Fibroblast of upper back skin (primary cell): ENCODE measurements around the gene MTOR.
A peak's percentile ranks its signal among the peaks of the same experiment; 100 is the strongest.
"Not testable (repeated sequence)": the region's sequence is repeated elsewhere in the genome, so short reads cannot be mapped to it uniquely, and the experiment has no call there.

ENCODE experiments used
- DNase-seq: peaks from one replicate; pipeline ENCODE4 v3.0.0-alpha.2; 2013

MTOR gene

DNA sequence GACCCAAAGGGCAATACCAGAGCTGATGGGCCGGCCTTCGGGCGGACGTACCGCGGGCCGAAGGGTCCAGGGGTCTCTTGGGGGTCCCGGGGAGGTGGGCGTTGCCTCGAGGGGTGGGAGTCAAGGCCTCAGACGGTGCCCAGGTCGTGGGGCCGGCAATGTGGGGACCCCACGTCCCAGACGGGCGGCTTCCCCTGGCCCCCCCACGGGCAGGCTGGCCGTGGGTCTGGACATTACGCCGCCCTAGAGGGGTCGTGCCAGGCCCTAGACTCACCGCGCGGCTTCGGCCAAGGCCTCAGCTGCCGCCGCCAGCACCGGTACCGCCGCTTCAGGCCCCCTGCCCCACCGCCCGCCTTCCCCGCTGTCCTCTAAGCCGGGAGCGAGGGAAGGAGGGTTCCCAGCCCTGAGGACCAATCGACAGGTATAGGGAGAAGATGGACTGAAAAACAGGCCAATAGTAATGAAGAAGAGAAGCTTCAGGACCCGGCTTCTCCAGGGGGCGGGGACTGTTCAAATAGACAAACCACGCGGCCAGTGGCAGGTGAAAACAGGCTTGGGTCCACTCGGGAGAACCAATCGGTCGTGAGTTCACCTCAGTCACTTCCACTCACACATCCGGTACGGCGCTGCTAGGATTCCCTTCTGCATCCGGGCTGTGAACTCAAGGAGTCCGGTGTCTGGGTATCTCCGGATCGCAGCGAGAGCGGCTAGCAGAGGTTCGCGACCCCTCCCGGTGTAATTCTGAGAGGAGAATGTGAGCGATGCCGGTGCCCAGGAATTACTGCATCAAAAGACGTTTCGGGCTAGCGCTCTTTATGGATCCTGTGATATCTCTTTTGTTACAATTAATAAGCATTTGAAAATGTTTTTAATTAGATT is at the start of gene MTOR:
Gene MTOR (minus strand): TSS at position 381 of the 879 bp plus-strand sequence. CDS start 3,142 bp downstream, outside the sequence.
- peak; percentile 100 for DNase-seq

GRCh38 chr1:11309385-11309784 is 47.0 kb upstream of the MTOR start:
- DNase-seq = no peak

DNA sequence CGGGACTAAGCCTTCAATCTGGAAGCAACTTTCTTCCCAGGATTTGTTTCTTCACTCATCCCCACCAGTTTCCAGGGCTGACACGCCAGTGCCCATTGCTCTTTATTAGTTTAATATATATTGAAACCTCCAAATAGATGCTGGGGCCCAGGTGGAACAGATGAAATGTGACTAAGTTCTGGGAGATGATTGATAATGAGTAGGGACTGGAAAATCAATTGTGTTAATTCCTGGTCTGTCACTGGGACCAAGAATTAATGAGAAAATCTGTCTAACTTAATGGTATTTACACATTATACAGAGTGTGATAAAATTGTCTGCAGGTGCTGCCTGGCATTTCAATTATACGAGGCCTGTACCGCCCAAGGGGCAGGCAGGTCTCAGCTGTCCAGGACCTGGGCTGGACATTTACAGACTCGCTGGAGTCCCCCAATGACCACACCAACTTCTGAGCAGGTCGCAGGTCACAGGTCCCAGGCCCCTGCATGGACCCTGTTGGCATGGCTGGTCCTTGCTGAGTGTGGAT is 46.4 kb upstream of the MTOR start:
- DNase-seq = no peak

GRCh38 chr1:11307852-11308251 is 45.5 kb upstream of the MTOR start:
- peak; percentile 61 for DNase-seq

DNA sequence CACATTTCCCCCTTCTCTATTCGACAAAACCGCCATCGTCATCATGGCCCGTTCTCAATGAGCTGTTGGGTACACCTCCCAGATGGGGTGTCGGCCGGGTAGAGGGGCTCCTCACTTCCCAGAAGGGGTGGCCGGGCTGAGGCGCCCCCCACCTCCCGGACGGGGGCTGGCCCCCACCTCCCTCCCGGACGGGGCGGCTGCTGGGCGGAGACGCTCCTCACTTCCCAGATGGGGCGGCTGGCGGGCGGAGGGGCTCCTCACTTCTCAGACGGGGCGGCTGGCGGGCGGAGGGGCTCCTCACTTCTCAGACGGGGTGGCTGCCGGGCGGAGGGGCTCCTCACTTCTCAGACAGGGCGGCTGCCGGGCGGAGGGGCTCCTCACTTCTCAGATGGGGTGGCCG is 43.2 kb upstream of the MTOR start:
- not testable (repeated sequence) for DNase-seq

- DNase-seq = no peak
These were observed 40.0 kb upstream of the MTOR start for GRCh38 chr1:11302366-11302765.

DNA sequence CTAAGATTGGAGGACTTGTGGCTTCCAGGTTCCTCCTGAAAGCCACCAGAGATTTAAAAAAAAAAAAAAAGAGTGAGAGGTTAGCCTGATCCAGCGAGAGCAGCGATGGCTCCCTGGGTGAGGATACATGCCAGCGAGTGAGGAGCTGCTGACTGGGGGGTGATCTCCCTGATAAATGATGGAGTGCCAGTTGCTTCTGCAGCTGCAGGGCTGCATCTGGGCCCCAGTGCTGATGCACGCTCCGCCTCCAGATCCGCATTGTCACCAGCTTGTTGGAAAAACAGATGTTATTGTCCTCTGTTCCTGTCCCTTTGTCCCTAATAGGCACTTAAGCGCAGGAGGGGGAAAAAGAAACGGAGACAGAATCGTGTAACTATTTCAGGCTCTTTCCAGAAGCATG is 39.2 kb upstream of the MTOR start:
- no peak for DNase-seq

- DNase-seq = no peak
These were observed 36.8 kb upstream of the MTOR start for GRCh38 chr1:11299225-11299574.

- no peak for DNase-seq
These were observed 36.3 kb upstream of the MTOR start for GRCh38 chr1:11298390-11299224.

- not testable (repeated sequence) for DNase-seq
These were observed 35.4 kb upstream of the MTOR start for GRCh38 chr1:11297774-11298173.

GRCh38 chr1:11295905-11296304 is 33.6 kb upstream of the MTOR start:
- DNase-seq = no peak

DNA sequence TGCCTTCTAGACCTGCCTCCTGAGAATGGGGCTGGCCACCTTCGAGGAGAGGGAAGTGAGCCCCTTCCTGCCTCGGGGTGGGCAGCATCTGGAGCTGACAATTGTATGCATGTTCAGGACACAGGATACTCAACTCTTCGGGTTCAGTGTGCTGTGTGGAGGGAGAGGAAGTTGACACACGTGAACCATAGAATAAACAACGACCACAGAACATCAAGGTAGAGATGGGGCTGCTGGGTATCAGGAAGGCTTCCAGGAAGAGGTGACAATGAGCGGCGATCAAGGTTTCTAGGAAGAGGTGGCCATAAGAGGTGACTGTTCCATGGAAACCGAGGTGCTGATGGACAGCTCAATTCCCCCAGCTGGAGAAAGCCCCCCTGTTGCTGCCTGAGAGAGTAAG is 32.6 kb upstream of the MTOR start:
- DNase-seq = no peak

DNA sequence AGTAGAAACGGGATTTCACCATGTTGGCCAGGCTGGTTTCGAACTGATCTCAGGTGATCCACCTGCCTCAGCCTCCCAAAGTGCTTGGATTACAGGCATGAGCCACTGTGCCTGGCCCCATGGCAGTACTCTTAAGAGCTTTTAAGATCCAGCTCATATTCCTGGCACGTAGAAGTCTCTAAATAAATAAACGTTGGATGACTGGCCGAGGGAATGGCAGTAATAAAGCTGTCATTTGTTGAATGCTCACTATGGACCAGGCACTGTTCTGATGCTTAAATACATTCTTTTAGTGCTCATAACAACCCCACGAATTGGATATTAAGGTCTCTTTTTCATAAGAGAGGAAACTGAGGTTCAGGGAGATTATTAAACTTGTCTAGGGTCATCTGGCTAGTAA is 31.5 kb upstream of the MTOR start:
- no peak for DNase-seq

GRCh38 chr1:11291049-11291448 is 28.7 kb upstream of the MTOR start:
- DNase-seq = no peak

DNA sequence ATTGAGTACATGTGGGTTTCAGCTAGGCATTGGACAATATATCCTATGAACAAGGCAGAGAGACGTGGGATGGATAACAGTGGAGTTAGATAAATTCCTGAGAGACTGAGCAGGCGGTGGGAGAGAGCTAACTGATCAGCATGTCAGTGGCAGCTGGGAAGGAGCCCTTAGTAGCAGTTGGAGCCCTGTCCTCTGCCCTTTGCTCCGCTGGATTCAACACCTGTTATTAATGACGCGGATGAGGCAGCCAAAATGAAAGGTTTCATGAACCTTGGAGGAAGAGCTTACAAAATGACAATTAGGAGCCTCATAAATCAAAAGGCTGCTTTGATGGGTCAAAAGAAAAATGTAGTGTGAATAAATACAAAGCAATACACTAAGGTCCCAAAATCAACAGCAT is 26.7 kb upstream of the MTOR start:
- DNase-seq = no peak

- peak; percentile 62 for DNase-seq
These were observed 24.5 kb upstream of the MTOR start for GRCh38 chr1:11286735-11287410.

DNA sequence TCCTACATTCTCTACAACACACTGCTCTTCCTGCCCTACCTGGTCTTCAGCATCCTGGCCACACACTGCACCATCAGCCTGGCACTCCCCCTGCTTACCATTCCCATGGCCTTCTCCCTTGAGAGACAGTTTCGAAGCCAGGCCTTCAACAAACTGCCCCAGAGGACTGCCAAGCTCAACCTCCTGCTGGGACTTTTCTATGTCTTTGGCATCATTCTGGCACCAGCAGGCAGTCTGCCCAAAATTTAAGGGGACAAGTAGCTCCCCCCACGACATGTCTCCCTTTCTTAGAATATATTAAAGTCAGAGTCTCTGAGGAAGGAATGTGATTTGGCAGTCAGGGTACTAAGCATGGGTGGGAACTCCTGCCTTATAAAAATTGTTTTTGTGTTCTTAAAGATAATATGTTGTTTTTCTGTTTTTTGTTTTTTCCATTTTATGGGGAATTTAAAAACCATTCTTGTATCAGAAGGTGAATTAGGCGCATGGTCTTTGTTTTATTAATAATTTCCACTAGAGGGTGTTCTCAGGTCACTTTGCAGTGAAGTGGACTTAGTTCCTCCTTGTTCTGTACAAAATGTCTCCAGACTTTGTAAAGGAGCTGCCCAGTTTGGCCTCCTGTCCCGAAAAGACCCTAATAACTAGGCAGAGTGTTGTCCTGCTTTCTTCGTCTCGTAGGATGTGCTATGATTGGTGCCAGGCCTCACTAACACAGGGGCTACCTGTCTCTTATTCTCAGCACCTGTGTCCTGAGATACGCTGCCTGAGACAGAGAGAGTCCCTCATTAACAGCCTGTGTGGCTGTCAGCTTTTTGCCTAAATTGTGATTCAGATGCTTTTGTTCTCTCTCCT is 23.8 kb upstream of the MTOR start:
- DNase-seq = peak; percentile 14

- no peak for DNase-seq
These were observed 22.4 kb upstream of the MTOR start for GRCh38 chr1:11284784-11285183.

DNA sequence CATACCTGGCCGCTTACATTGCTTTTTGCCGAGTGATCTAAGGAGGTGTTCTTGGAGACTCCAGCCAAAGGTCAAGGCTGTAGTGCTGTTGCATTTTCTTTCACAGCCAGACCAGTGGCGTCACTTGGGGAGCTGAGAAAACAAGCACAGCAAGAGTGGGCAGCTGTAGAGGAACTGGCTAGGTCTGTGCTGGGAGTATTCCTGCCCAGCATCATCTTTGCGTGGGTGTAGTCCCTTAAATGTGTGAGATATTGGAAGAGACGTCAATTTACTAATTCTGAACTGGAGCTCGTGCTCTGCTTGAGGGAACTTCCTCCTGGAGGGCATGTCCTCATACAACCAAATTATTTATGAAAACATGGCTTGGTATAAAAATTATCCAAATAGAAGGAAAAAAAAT is 20.8 kb upstream of the MTOR start:
- DNase-seq = no peak

DNA sequence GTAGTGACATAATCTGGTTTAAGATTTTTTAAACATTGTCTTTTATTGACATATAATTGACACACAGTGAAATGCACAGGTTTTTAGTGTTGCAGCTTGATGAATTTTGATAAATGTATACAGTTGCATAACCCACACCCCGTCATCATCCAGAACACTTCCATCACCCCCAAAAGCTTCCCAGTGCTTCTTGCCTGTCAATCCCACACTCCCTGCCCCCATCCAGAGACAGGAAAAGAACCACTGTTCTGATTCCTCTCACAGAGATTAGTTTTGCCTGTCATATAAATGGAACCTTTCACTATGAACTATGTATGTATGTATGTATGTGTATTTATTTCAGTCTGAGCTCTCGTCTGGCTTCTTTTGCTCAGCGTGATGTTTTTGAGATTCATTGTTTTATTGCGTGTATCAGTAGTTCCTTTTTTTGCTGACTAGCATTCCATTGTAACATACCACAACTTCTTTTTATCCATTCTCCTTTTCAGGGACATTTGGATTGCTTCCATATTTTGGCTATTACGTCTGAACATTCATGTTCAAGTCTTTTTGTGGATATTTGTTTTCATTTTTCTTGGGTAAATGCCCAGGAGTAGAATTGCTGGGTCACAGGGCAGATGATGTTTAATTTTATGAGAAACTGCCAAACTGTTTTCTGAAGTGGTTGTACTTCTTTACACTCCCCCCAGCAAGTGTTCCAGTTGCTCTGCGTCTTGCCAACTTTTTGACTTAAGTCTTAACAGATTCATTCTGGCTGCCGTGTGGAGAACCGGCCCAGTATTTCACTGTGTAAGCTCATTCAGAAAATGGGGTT is 19.4 kb upstream of the MTOR start:
- DNase-seq = peak; percentile 98

DNA sequence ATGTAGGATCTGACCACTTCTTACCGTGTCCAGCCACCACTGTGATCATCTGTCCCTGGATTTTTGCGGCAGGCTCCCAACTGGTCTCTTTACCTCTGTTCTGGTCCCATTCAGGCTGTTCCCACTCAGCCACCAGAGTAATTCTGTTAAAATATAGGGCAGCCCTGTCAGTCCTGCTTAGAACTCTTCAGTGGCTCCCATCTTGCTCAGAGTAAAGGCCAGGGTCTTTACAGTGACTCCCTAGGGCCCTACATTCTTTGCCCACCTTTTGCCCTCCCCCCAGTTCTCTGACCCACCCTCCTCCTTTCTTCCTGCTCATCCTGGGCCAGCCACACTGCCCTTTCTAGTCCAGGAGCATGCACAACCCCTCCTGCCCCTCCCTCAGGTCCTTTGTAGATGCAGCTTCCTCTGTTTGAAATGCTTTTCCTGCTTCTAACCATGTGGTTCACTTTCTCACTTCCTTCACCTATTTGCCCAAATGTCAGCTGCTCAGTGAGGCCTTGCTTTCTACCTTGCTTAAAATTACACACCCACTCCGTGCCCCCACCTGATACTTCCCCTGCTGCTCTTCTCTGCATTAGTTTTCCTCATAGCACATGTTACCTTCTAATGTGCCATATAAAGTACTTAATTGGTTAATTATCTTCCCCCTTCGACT is 18.5 kb upstream of the MTOR start:
- no peak for DNase-seq
